Measurements from ENCODE around the gene FLT1.

DNA sequence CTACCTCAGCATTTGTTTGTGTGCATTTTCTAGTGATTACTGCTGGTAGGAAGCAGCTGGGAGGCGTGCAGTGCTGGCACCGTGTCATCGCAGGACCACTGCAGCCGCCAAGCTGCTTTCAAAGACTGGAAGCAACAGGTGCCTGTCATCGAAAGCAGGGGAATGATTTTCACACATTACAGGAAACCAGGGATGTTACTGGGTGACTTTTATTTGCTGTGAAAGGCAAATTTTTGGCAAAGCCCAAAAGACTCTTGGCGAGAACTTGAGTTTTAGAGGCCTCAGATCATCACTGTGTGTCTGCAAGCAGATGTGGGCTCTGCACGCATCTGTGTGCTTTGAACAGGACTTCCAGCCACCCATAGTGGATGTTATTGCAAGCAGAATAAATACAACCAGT, 176.4 kb downstream of the FLT1 start:
- no peak for TF ChIP-seq EZH2 (IDR thresholded peaks at IDR 0.05; ENCODE audit: low read depth)
- TF ChIP-seq, protein P1, sequence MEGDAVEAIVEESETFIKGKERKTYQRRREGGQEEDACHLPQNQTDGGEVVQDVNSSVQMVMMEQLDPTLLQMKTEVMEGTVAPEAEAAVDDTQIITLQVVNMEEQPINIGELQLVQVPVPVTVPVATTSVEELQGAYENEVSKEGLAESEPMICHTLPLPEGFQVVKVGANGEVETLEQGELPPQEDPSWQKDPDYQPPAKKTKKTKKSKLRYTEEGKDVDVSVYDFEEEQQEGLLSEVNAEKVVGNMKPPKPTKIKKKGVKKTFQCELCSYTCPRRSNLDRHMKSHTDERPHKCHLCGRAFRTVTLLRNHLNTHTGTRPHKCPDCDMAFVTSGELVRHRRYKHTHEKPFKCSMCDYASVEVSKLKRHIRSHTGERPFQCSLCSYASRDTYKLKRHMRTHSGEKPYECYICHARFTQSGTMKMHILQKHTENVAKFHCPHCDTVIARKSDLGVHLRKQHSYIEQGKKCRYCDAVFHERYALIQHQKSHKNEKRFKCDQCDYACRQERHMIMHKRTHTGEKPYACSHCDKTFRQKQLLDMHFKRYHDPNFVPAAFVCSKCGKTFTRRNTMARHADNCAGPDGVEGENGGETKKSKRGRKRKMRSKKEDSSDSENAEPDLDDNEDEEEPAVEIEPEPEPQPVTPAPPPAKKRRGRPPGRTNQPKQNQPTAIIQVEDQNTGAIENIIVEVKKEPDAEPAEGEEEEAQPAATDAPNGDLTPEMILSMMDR (conservative IDR thresholded peaks at IDR 0.05): no peak
